Esophagus muscularis mucosa (tissue), 4 donors: ENCODE measurements around the gene ATP2A3. TPM values are rescaled to one million over a fixed set of nuclear protein-coding genes. Genes with fewer than 3 reads are reported as not detected.
A peak's percentile ranks its signal among the peaks of the same experiment; 100 is the strongest.

Experiments
- DNase-seq: peaks from one replicate; pipeline ENCODE4 v3.0.0-alpha.2; 2017; ENCODE audit errors: extremely low spot score
- H3K27ac ChIP-seq, 4 donors: fragments of 200-600 bp; sonication (generic); replicated peaks in 1 of 4; 1 replicate in 3 of 4; 2 replicates in 1 of 4; pipeline ENCODE4 v1.5.1; 2016 to 2019; ENCODE audit warnings: mild to moderate bottlenecking in 1 of 4
- H3K27me3 ChIP-seq, 4 donors: fragments of 200-600 bp; sonication (generic); one replicate each; pipeline versions ENCODE4 v1.5.1 to v1.6.0; 2016 to 2019
- H3K36me3 ChIP-seq, 4 donors: fragments of 200-600 bp; sonication (generic); one replicate each; pipeline ENCODE4 v1.5.1; 2016 to 2019
- H3K4me1 ChIP-seq, 4 donors: fragments of 200-600 bp; sonication (generic); one replicate each; pipeline ENCODE4 v1.5.1; 2016 to 2019
- H3K4me3 ChIP-seq, 4 donors: fragments of 200-600 bp; sonication (generic); 1 replicate in 2 of 4; 2 replicates in 2 of 4; pipeline ENCODE4 v1.5.1; 2016 to 2019; ENCODE audit warnings: mild to moderate bottlenecking in 4 of 4, moderate library complexity in 1 of 4
- H3K9me3 ChIP-seq, 4 donors: fragments of 200-600 bp; sonication (generic); 1 replicate in 3 of 4; 2 replicates in 1 of 4; pipeline ENCODE4 v1.5.1; 2016 to 2019
- EP300 ChIP-seq: sonication (generic); formaldehyde crosslinking; IDR thresholded peaks from one replicate; pipeline ENCODE4 v1.6.1; 2017; ENCODE audit warnings: antibody characterized with exemption
- POLR2A ChIP-seq: fragments of 450-650 bp; IDR thresholded peaks from one replicate; pipeline ENCODE4 v1.6.1; 2017; ENCODE audit warnings: antibody characterized with exemption, moderate library complexity, mild to moderate bottlenecking, low read depth
- POLR2AphosphoS5 ChIP-seq, 2 donors: sonication (generic); formaldehyde crosslinking; IDR thresholded peaks; one replicate each; pipeline ENCODE4 v1.6.1; 2017; ENCODE audit warnings: antibody characterized with exemption in 2 of 2
- WGBS: methylation state at CpG from one replicate; pipeline ENCODE4 v1.1.5; 2018; 5-methylcytosine and 5-hydroxymethylcytosine counted together
- intact Hi-C: fragments of 100-400 bp; cut with DNase I; formaldehyde crosslinking; loops from one replicate; pipeline ENCODE4 v1.15.1; 2023
- total RNA-seq, 4 donors: library from RNA; depleted of rRNA; stranded (reverse); fragments of >200 nt; gene quantifications; one replicate each; pipeline versions ENCODE4 v1.1.0 to v1.2.1, GENCODE V29; 2016
- TF ChIP-seq, protein P1 (sequence below), 3 experiments: fragments of 200-600 bp in 2 of 3; fragments of 450-650 bp in 1 of 3; sonication (generic) in 2 of 3; IDR thresholded peaks; one replicate each; pipeline ENCODE4 v1.5.1; 2017 to 2019; ENCODE audit warnings: antibody characterized with exemption in 3 of 3, mild to moderate bottlenecking in 2 of 3, moderate library complexity in 1 of 3

The ATP2A3 gene
- total RNA-seq, 4 donors from 2014 or later: 17.9 to 35.4 (median 24.8) TPM

DNA sequence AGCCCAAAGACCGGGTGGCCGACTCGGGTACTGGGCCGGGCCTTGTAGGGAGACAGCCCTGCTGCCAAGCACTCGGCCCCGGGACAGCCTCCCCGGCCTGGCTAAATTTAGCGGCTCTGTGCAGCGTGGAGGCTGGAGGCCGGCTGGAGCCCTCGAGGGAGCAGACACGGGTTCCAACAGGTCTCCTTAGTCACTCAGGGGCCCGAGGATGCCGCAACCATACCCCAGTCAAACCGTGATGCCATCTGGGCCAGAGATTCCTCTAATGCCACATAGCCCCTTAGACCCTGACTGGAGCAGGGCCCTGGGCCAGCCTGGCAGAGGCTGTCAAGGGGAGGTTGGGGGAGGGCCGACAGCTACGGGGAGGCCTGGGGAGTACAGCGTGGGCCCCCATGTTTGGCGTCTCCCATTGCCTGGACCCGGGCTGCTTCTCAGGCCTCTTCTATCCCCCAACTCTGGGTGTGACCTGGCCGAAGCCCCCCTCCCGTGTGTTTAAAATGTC lies 45.1 kb downstream of the ATP2A3 start:
- Histone ChIP-seq H3K27ac (peak overlapping the region; percentile 50 to 82 (median 64)), H3K4me3 (no peak overlapping the region), H3K4me1 (peaks cover 16 to 56% (median 40%) of the 10 kb centered on the region in 4 donors), H3K9me3 (no peaks in the 10 kb centered on the region), H3K27me3 (no peaks in the 10 kb centered on the region), H3K36me3 (no peaks in the 10 kb centered on the region)
- intact Hi-C loops: no loop called here
- TF ChIP-seq POLR2AphosphoS5 (IDR thresholded peaks at IDR 0.05) (peak in 1 of 2 donors; percentile 34), POLR2A (no peak), EP300 (no peak)
- TF ChIP-seq, protein P1, sequence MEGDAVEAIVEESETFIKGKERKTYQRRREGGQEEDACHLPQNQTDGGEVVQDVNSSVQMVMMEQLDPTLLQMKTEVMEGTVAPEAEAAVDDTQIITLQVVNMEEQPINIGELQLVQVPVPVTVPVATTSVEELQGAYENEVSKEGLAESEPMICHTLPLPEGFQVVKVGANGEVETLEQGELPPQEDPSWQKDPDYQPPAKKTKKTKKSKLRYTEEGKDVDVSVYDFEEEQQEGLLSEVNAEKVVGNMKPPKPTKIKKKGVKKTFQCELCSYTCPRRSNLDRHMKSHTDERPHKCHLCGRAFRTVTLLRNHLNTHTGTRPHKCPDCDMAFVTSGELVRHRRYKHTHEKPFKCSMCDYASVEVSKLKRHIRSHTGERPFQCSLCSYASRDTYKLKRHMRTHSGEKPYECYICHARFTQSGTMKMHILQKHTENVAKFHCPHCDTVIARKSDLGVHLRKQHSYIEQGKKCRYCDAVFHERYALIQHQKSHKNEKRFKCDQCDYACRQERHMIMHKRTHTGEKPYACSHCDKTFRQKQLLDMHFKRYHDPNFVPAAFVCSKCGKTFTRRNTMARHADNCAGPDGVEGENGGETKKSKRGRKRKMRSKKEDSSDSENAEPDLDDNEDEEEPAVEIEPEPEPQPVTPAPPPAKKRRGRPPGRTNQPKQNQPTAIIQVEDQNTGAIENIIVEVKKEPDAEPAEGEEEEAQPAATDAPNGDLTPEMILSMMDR (IDR thresholded peaks at IDR 0.05): no peak
- DNase-seq: no peak
- WGBS: 88% methylated on average over 22 of the region's 22 CpGs

DNA sequence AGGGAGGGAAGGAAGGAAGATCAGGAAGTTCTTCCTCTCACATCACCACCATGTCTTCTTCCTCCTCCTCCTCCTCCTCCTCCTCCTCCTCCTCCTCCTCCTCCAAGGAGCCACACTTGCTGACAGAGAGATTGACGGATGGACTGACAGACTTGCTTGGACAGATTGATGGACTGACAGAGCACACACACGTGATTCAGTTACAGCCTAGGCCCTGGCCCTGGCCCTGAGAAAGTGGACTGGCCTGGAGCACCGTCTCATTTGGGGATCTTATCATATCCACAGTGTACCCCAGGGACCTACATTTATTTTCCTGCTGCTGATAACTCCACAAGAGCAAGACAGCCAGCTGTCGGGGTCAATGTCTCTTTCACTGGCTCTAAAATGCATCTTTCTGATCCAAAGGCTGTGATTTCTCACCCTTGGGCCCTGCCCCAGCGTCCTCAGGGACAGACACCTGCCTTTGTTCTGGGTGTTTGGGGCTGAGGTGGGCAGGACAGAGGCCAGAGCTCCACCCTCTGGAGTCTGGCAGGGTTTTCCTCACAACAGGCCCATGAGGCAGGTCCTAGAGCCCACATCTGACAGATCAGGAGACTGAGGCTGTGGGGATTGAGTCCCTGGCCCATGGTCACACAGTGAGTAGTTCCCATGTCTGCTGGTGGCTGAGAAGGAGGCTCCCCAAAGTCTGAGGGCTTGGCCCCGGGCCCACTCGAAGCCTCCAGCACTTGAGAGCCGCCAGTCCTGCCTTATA lies 45.7 kb downstream of the ATP2A3 start:
- 72% methylated on average over 8 of the region's 8 CpGs for WGBS
- no peaks in the 10 kb centered on the region for H3K36me3 ChIP-seq
- DNase-seq: no peak
- H3K4me3 ChIP-seq: no peak overlapping the region
- H3K27me3 ChIP-seq: no peaks in the 10 kb centered on the region
- intact Hi-C loops: no loop called here
- no peak for TF ChIP-seq POLR2A
- no peak for TF ChIP-seq EP300
- TF ChIP-seq, protein P1 (IDR thresholded peaks at IDR 0.05): no peak
- no peak for TF ChIP-seq POLR2AphosphoS5 (IDR thresholded peaks at IDR 0.05)
- no peaks in the 10 kb centered on the region for H3K9me3 ChIP-seq
- peak overlapping the region; percentile 50 to 82 (median 64) for H3K27ac ChIP-seq
- H3K4me1 ChIP-seq: peaks cover 16 to 58% (median 45%) of the 10 kb centered on the region in 4 donors

DNA sequence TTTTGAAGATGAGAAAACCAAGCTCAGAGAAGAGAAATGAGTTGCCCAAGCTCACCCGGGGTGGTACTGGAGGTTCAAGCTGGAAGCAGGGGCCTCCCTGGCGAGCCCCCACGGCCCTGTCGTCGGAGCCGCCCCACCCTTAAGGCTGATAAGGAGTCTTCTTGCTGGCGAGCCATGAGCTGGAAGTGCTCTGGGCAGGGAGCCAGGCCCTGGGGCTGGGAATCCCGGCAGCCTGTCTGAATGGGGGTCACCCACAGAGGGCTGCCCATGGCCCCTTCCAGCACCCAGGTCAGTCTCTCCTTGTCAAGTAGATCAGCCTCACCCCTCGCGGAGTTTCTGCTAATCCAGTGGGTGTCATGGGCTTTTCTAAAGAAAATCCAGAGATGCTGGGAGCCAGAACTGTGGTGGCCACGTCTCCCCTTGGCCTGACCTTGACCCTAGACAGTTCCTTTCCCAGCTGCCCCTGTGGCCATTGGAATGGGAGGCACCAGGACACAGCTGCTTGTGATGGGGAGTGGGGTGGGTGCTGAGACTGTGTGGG lies 46.8 kb downstream of the ATP2A3 start:
- H3K4me1 ChIP-seq: peaks cover 16 to 61% (median 48%) of the 10 kb centered on the region in 4 donors
- peak overlapping the region; percentile 36 to 82 (median 64) for H3K27ac ChIP-seq
- H3K9me3 ChIP-seq: no peaks in the 10 kb centered on the region
- DNase-seq: no peak
- 28% methylated on average over 8 of the region's 11 CpGs for WGBS
- no peaks in the 10 kb centered on the region for H3K36me3 ChIP-seq
- intact Hi-C loops: no loop called here
- no peak overlapping the region for H3K4me3 ChIP-seq
- TF ChIP-seq, protein P1 (IDR thresholded peaks at IDR 0.05): no peak
- TF ChIP-seq EP300 (no peak), POLR2A (no peak), POLR2AphosphoS5 (IDR thresholded peaks at IDR 0.05) (no peak)
- no peaks in the 10 kb centered on the region for H3K27me3 ChIP-seq

DNA sequence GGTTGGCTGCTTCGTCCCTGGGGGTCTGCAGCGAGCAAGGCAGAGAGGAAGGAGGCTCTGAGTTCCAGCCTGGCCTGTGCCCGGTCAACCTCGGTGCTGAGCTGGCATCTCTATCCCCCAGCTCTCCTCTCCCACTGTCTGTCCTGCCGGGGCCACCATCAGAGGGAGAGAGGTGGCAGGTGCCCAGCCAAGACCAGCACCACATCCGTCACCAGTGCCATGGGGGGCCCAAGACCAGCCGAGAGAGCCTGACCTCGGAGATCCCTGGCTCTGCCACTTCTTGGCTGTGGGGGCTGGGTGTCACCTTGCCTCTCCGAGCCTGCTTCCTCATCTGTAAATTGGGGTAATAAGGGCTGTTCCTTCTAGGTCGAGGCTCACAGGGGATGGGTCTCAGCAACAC lies 47.4 kb downstream of the ATP2A3 start:
- no peaks in the 10 kb centered on the region for H3K27me3 ChIP-seq
- H3K36me3 ChIP-seq: no peaks in the 10 kb centered on the region
- intact Hi-C loops: no loop called here
- no peak overlapping the region for H3K4me3 ChIP-seq
- peaks cover 16 to 60% (median 47%) of the 10 kb centered on the region in 4 donors for H3K4me1 ChIP-seq
- H3K27ac ChIP-seq: peak overlapping the region; percentile 36 to 82 (median 64)
- TF ChIP-seq, protein P1 (IDR thresholded peaks at IDR 0.05): no peak
- TF ChIP-seq EP300 (no peak), POLR2A (no peak), POLR2AphosphoS5 (IDR thresholded peaks at IDR 0.05) (no peak)
- WGBS: 89% methylated on average over 5 of the region's 10 CpGs
- H3K9me3 ChIP-seq: no peaks in the 10 kb centered on the region
- no peak for DNase-seq
